Vagina (tissue), 2 donors: ENCODE data around the gene STK11.

Source experiments
- CTCF ChIP-seq, 3 experiments: fragments of 450-650 bp in 2 of 3; fragments of 200-600 bp in 1 of 3; sonication (generic) in 1 of 3; IDR thresholded peaks; one replicate each; pipeline ENCODE4 v1.5.1; 2017 to 2019; ENCODE audit warnings: antibody characterized with exemption in 3 of 3, mild to moderate bottlenecking in 2 of 3, moderate library complexity in 2 of 3
- POLR2AphosphoS5 ChIP-seq, 2 donors: sonication (generic); formaldehyde crosslinking; IDR thresholded peaks; one replicate each; pipeline ENCODE4 v1.9.0; 2017; ENCODE audit warnings: antibody characterized with exemption in 2 of 2, mild to moderate bottlenecking in 2 of 2, low read depth in 1 of 2; ENCODE audit not compliant: insufficient read depth in 1 of 2

DNA sequence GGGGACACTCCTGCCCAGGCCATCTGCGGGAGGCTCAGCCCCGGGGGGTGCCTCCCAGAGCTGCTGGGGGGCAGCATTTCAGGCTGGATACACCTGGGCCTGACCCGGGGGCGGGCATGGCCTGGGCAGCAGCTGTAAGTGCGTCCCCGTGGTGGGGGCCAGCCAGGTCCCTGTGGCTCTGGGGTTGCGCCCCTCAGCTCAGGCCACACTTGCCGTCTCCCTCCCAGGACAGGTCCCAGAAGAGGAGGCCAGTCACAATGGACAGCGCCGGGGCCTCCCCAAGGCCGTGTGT is 20.6 kb downstream of the STK11 start:
- TF ChIP-seq POLR2AphosphoS5 (IDR thresholded peaks at IDR 0.05; ENCODE audit: insufficient read depth in 1 of 2, low read depth in 1 of 2) (no peak), CTCF (IDR thresholded peaks at IDR 0.05) (no peak)
